Testis (tissue), 3 donors: Measurements from ENCODE around the gene ADORA3. TPM values are rescaled to one million over a fixed set of nuclear protein-coding genes. Genes with fewer than 3 reads are reported as not detected.

Experiments
- DNase-seq: peaks from one replicate; pipeline ENCODE4 v3.0.0-alpha.2; 2019
- H3K27ac ChIP-seq, 2 donors: fragments of 200-600 bp; sonication (generic); one replicate each; pipeline ENCODE4 v1.5.1; 2019
- H3K27me3 ChIP-seq: fragments of 200-600 bp; sonication (generic); one replicate; pipeline ENCODE4 v1.5.1; 2019
- H3K36me3 ChIP-seq: fragments of 200-600 bp; sonication (generic); one replicate; pipeline ENCODE4 v1.5.1; 2017; ENCODE audit warnings: low read depth; ENCODE audit errors: missing control alignments
- H3K4me1 ChIP-seq: fragments of 200-600 bp; sonication (generic); one replicate; pipeline ENCODE4 v1.5.1; 2019
- H3K4me3 ChIP-seq, 2 donors: fragments of 200-600 bp; sonication (generic); one replicate each; pipeline ENCODE4 v1.5.1; 2017 to 2019
- H3K9me3 ChIP-seq: fragments of 200-600 bp; sonication (generic); one replicate; pipeline ENCODE4 v1.5.1; 2017
- POLR2A ChIP-seq: fragments of 450-650 bp; IDR thresholded peaks from one replicate; pipeline ENCODE4 v1.6.1; 2017; ENCODE audit warnings: antibody characterized with exemption, mild to moderate bottlenecking, moderate library complexity
- WGBS, 2 donors: methylation state at CpG; one replicate each; pipeline ENCODE4 v1.1.5; 2018; 5-methylcytosine and 5-hydroxymethylcytosine counted together
- intact Hi-C: fragments of 100-400 bp; cut with DNase I; formaldehyde crosslinking; loops from one replicate; pipeline ENCODE4 v1.15.1; 2023; ENCODE audit warnings: low total_unique reads
- polyA plus RNA-seq: library from polyadenylated mRNA; stranded (reverse); fragments of 350-450 nt; fragmentation: Illumina TruSeq; extraction: RNeasy Lipid Tissue Mini Kit (QIAGEN cat#74804); gene quantifications from one replicate; pipeline ENCODE4 v1.2.3, GENCODE V29; 2014; ENCODE audit warnings: low read depth, low replicate concordance; ENCODE audit not compliant: insufficient read depth
- total RNA-seq, 2 donors: library from RNA; depleted of rRNA; stranded (reverse); fragments of >200 nt; gene quantifications; one replicate each; pipeline ENCODE4 v1.2.3, GENCODE V29; 2016
- TF ChIP-seq, protein P1 (sequence below), 3 experiments: fragments of 450-650 bp in 2 of 3; fragments of 200-600 bp in 1 of 3; sonication (generic) in 1 of 3; IDR thresholded peaks; one replicate each; pipeline ENCODE4 v1.5.1; 2016 to 2019; ENCODE audit warnings: antibody characterized with exemption in 3 of 3, mild to moderate bottlenecking in 2 of 3, moderate library complexity in 1 of 3

The ADORA3 gene
- total and polyA plus RNA-seq, 3 donors from 2014 or later: 2.5 to 3.8 (median 2.8) TPM

DNA sequence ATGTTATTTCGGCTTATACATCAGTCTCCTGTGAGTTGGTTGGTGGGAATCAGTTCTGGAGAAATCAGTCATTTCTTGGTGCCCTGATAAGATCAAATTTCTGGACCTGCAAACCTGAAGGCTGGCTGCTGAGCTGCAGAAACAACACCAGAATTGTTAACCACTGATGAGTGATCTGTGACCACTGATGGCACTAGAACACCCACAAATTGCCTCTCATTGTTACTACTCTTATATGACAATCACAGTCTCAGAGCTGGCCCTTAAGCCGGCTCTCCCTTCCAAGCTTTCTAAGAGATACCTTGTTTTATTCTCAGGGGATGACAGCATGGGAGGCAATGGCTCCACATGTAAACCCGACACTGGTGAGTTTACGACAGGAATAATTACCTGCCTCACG is 27.7 kb downstream of the ADORA3 start:
- intact Hi-C loops: no loop called here
- Histone ChIP-seq H3K9me3 (no peaks in the 10 kb centered on the region), H3K36me3 (no peaks in the 10 kb centered on the region), H3K27me3 (no peaks in the 10 kb centered on the region), H3K4me1 (peaks cover 7% of the 10 kb centered on the region), H3K4me3 (no peak overlapping the region), H3K27ac (no peak overlapping the region)
- 84 to 91% methylated on average over 5 of the region's 5 CpGs for WGBS, 2 donors
- no peak for TF ChIP-seq POLR2A
- TF ChIP-seq, protein P1, sequence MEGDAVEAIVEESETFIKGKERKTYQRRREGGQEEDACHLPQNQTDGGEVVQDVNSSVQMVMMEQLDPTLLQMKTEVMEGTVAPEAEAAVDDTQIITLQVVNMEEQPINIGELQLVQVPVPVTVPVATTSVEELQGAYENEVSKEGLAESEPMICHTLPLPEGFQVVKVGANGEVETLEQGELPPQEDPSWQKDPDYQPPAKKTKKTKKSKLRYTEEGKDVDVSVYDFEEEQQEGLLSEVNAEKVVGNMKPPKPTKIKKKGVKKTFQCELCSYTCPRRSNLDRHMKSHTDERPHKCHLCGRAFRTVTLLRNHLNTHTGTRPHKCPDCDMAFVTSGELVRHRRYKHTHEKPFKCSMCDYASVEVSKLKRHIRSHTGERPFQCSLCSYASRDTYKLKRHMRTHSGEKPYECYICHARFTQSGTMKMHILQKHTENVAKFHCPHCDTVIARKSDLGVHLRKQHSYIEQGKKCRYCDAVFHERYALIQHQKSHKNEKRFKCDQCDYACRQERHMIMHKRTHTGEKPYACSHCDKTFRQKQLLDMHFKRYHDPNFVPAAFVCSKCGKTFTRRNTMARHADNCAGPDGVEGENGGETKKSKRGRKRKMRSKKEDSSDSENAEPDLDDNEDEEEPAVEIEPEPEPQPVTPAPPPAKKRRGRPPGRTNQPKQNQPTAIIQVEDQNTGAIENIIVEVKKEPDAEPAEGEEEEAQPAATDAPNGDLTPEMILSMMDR (IDR thresholded peaks at IDR 0.05): no peak
- DNase-seq: no peak

DNA sequence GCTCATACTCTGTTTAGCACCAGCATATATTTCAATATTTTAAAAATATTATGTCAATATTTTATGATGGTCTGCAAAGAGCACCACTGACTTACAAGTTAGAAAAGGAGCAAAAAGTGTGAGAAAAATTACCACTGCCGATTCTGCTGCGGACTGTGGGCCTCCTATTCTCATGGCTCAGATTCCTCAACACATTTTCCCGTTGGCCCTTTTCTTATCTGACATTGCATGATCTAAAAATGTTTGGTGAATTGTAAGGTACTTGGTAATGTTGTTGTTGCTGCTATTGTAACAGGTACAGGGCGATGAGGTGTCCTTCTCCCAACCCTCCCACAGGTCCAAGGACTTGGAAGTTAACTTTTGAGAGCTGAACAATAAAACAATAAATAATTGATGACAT is 28.9 kb downstream of the ADORA3 start:
- peak overlapping the region in 1 of 2 donors; percentile 54 for H3K27ac ChIP-seq
- no peak for TF ChIP-seq POLR2A
- TF ChIP-seq, protein P1 (IDR thresholded peaks at IDR 0.05): no peak

DNA sequence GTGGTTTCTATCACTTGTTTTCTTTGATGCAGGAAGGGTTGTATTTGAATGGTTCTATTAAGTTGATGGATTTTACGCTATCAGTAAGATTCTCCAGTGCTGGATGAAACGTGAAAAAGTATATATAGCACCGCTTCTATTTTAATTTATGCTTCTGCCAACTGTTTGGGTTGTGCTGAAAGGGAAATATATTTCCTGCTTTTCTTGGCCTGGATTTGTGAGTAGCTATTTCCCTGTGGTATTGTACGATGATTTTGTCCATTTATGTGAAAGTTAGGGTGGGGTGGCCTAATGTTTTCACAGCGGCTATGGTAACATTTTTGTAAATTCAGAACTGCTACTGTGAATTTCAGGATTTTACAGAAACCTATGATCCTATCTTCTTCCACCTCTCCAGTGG is 29.3 kb downstream of the ADORA3 start:
- WGBS, 2 donors: 64 to 67% methylated on average over 5 of the region's 5 CpGs
- no peak overlapping the region for H3K4me3 ChIP-seq
- TF ChIP-seq, protein P1 (IDR thresholded peaks at IDR 0.05): no peak
- TF ChIP-seq POLR2A: no peak
- peak overlapping the region in 1 of 2 donors; percentile 54 for H3K27ac ChIP-seq
- intact Hi-C loops: no loop called here
- H3K36me3 ChIP-seq: no peaks in the 10 kb centered on the region
- peaks cover 7% of the 10 kb centered on the region for H3K4me1 ChIP-seq
- H3K9me3 ChIP-seq: no peaks in the 10 kb centered on the region
- H3K27me3 ChIP-seq: no peaks in the 10 kb centered on the region
- DNase-seq: no peak

More for the DNA sequence above, 28.9 kb downstream of the ADORA3 start:
- intact Hi-C loops: no loop called here
- H3K27me3 ChIP-seq: no peaks in the 10 kb centered on the region
- WGBS, 2 donors: 64 to 80% methylated on average over 4 of the region's 4 CpGs
- H3K36me3 ChIP-seq: no peaks in the 10 kb centered on the region
- peaks cover 7% of the 10 kb centered on the region for H3K4me1 ChIP-seq
- no peak overlapping the region for H3K4me3 ChIP-seq
- H3K9me3 ChIP-seq: no peaks in the 10 kb centered on the region
- DNase-seq: no peak

DNA sequence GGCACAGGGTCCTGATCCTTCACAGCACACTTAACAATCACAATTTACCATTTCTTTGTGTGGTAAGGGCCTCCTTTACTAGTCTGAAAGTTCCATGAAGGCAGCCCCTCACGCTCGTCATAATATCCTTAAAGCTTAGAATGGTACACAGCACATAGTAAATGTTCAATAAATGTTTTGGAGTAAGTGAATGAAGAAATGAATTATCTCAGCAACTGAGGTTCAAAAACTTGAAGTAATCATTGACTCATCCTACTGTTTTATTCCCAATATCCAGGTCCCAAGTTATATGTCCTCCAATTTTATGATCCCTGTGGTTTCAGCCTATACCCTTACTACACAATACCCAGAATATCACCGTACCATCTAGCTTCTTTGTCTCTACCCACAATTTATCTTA is 31.9 kb downstream of the ADORA3 start:
- TF ChIP-seq, protein P1 (IDR thresholded peaks at IDR 0.05): no peak
- 93 to 94% methylated on average over 3 of the region's 3 CpGs for WGBS, 2 donors
- Histone ChIP-seq H3K4me3 (no peak overlapping the region), H3K36me3 (no peaks in the 10 kb centered on the region), H3K27me3 (no peaks in the 10 kb centered on the region), H3K9me3 (no peaks in the 10 kb centered on the region), H3K27ac (no peak overlapping the region), H3K4me1 (peaks cover 6% of the 10 kb centered on the region)
- intact Hi-C loops: no loop called here
- no peak for DNase-seq

DNA sequence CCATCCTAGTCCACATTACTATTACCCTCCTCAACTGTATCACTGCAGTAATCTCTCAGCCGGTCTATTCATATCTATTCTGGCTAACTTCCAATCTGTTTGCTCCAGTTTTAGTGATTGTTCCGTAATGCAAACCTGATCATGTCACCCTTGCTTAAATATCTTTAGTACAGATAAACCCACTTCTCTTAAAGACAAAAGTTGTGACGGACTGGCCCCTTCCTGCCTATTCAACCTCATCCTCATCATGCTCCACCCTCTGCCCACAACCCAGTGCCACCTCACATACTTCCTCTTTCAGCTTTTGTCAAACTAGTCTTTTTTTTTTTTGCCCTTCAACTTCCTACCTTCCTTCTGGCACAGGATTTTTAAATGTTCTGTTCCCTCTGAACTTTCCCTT is 32.4 kb downstream of the ADORA3 start:
- TF ChIP-seq, protein P1 (IDR thresholded peaks at IDR 0.05): no peak
- TF ChIP-seq POLR2A: no peak
- Histone ChIP-seq H3K4me3 (no peak overlapping the region), H3K9me3 (no peaks in the 10 kb centered on the region), H3K27me3 (no peaks in the 10 kb centered on the region), H3K36me3 (no peaks in the 10 kb centered on the region), H3K27ac (no peak overlapping the region), H3K4me1 (peaks cover under 1% of the 10 kb centered on the region)
- intact Hi-C loops: no loop called here
- DNase-seq: peak; percentile 52
- 76 to 84% methylated on average over 3 of the region's 3 CpGs for WGBS, 2 donors
